Stimulated activated CD8-positive, alpha-beta memory T cell treated with anti-CD3 and anti-CD28 coated beads, Interleukin-12 subunit alpha, Interleukin-12 subunit beta, amount 100 ng/mL, for 24 hours (primary cell): ENCODE measurements around the gene HIPK2.

Experiments used
- DNase-seq: peaks from one replicate; pipeline ENCODE4 v3.0.0-alpha.2; 2020; ENCODE audit errors: extremely low read depth

Gene HIPK2

GRCh38 chr7:139783647-139784385 lies 6.0 kb upstream of the HIPK2 start:
- no peak for DNase-seq

DNA sequence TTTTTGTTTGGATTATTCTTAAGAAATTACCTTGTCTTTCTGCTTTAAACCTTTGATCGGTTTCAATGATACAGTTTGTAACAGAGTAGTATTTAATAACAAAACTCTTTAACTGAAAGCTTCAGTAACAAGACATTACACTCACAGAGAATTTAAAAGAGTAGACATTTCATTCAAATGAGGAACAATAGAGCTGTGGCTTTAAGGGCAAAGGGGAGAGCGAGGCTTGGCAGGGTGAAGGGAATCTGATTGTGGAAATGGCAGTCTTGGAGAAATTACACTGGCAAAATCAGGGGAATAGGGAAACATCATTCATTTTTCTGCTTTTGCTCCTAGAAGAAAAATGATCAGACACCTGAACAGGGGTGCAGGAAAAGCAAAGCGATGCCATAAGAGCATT lies 5.1 kb upstream of the HIPK2 start:
- no peak for DNase-seq

DNA sequence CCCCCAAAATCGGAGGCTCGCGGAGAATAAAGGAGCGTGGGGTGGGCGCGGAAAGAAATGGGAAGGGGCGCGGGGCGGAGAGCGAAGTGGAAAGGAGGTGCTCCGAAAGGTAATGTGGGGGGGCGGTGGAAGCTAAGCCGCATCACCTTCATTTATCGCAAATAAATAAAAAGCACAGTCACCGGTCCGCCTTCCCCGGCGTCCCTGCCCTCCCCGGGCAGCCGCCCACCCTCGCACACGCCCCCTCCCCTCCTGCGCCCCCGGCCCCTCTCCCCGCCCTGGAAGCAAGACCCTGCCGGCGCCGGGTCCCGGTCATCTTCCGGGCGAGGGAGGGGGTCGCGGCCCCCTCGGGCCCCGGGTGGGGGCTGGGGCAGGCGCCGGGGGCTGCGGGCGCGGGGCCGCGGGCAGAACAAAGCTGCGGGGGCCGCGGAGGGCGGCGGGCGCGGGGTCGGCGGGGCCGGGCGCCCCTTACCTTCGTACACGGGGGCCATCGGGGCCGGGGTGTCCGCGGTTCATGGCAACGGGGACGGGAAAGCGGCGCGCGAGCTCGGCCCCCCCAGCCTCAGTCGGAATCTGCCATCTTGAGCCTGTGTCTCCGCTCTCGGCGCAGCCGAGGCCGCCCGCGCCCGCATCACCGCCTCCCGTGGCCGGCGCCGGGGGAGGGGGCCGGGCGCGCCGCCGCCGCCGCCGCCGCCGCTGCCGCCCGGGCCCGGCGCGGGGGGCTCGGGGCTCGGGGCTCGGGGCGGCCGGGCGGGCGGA lies 486 bp downstream of the HIPK2 start:
- DNase-seq: no peak

- no peak for DNase-seq
These were observed 1.2 kb downstream of the HIPK2 start for GRCh38 chr7:139776486-139777132.

GRCh38 chr7:139775829-139776266 lies 1.9 kb downstream of the HIPK2 start:
- DNase-seq: no peak

- DNase-seq: no peak
These were observed 3.4 kb downstream of the HIPK2 start for GRCh38 chr7:139774376-139774775.

GRCh38 chr7:139773371-139773770 lies 4.4 kb downstream of the HIPK2 start:
- no peak for DNase-seq

DNA sequence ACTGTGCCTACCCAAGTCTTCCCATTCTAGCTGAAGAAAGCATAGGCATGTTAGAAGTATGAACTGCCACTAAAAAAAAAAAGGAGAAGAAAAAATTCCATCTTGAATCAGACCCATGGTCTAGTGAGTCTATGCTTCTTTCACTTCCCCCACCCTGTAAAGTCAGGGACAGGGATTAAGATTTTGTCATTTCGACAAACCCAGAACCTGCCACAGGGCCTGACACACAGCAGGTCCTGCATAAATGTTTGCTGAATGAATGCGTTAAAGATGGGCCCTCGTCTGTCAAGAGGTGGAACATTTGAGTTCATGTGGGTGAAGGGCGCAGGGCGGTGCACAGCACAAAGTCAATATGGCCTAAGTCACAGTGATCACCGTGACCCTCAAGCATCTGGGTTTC lies 4.9 kb downstream of the HIPK2 start:
- no peak for DNase-seq

DNA sequence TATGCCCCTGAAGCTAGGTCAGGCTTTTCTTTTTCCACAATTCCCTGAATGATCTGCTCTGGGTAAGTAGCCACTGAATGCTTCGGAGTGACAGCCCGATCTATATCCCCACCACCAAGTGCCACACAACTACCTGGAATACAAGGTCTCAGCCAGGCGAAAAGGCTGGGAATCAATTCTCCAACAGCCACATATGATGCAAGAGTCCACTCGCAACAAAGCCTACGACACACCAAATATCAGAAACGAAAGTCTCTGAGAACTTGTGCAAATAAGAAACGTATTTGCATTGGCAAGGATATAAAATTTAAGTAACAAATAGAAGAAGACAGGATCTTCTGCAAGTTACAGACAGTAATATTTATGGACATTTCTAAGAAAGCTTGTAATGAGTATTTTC lies 5.7 kb downstream of the HIPK2 start:
- DNase-seq: no peak

- no peak for DNase-seq
These were observed 6.5 kb downstream of the HIPK2 start for GRCh38 chr7:139771001-139771956.

DNA sequence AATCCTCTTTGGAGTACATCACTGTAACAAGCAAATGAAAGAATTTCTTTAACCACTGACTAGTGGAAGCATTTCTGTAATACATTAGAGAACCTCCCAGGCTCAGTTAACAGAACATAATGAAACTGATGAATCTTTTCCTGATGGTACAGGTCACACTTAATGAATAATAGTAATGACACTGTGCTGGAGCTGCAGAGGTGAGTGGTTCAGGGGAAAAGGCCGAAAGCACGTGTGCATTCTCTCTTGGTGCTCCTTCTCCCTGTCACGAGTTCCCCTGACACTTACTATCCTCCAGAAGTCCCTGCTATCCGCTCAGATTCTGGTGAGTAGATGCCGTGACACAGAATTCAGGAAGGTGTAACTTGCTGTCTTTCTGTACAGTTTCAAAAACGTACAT lies 8.0 kb downstream of the HIPK2 start:
- no peak for DNase-seq

GRCh38 chr7:139769066-139769465 lies 8.7 kb downstream of the HIPK2 start:
- no peak for DNase-seq

DNA sequence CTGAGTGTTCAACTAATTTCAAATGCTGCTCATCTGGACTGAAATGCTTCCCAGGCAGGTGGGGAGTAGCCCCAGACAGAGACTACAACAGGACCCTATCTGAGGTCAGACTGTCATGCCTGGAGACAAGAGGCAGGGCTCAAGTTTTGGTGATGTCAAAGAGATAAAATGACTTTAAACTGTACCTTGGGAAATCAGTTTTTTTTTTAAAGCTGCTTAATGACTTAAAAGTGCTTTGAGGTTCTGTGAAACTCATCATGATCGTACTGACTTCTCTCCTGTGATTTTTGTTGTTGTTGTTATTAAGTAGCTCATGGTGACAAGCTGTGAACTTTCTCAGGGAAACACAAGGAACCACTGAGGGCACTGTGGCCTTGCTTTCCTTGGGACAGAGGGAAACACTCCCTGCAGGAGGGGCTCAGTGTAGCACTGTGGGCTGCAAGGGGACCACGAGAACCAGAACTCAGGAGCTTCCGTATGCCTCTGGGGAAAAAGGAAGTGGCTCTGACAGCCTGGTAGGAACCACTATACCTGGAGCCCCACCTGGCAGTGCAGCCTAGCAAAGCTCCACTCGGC lies 9.5 kb downstream of the HIPK2 start:
- no peak for DNase-seq

GRCh38 chr7:139767561-139767982 lies 10.2 kb downstream of the HIPK2 start:
- no peak for DNase-seq

GRCh38 chr7:139765143-139765542 lies 12.7 kb downstream of the HIPK2 start:
- DNase-seq: no peak

GRCh38 chr7:139763330-139763729 lies 14.5 kb downstream of the HIPK2 start:
- DNase-seq: no peak

GRCh38 chr7:139762886-139763285 lies 14.9 kb downstream of the HIPK2 start:
- no peak for DNase-seq

DNA sequence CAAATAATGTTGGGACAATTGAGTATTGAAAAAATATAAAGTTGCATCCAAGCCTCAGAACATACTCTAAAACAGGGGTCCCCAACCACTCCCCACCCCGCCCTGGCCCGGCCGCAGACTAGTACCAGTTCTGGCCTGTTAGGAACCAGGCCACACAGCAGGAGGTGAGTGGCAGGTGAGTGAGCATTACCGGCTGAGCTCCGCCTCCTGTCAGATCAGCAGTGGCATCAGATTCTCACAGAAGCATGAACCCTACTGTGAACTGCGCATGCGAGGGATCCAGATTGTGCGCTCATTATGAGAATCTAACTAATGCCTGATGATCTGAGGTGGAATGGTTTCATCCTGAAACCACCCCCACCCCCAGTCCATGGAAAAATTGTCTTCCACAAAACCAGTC lies 19.4 kb downstream of the HIPK2 start:
- no peak for DNase-seq

- DNase-seq: no peak
These were observed 19.8 kb downstream of the HIPK2 start for GRCh38 chr7:139757968-139758367.

- no peak for DNase-seq
These were observed 24.1 kb downstream of the HIPK2 start for GRCh38 chr7:139753693-139754111.

GRCh38 chr7:139753081-139753692 lies 24.6 kb downstream of the HIPK2 start:
- no peak for DNase-seq
